DOHH2 (cell line): ENCODE results near the gene NRM.

ENCODE experiments used
- H3F3A ChIP-seq: fragments of 200-600 bp; sonication (generic), shearing (Covaris generic); 2 replicates; pipeline ENCODE4 v1.6.0; 2016; ENCODE audit warnings: antibody characterized with exemption, mild to moderate bottlenecking; ENCODE audit not compliant: control insufficient read depth, insufficient read depth
- H3K27ac ChIP-seq: fragments of 200-600 bp; sonication (generic); 2 replicates; pipeline ENCODE4 v1.5.1; 2014; ENCODE audit warnings: low read depth, mild to moderate bottlenecking, low read length, moderate library complexity
- H3K27me3 ChIP-seq: fragments of 200-600 bp; sonication (generic); 2 replicates; pipeline ENCODE4 v1.6.1; 2014; ENCODE audit warnings: mild to moderate bottlenecking, low read length, mixed read lengths; ENCODE audit not compliant: control insufficient read depth
- H3K36me3 ChIP-seq: fragments of 200-600 bp; sonication (generic); 2 replicates; pipeline ENCODE4 v1.6.1; 2014; ENCODE audit warnings: mild to moderate bottlenecking, low read length, moderate library complexity, mixed read lengths; ENCODE audit not compliant: control insufficient read depth
- H3K4me1 ChIP-seq: fragments of 200-600 bp; sonication (generic); 2 replicates; pipeline ENCODE4 v1.6.1; 2014; ENCODE audit warnings: mild to moderate bottlenecking, low read length, mixed read lengths; ENCODE audit not compliant: control insufficient read depth
- H3K4me2 ChIP-seq: fragments of 200-600 bp; sonication (generic); 2 replicates; pipeline ENCODE4 v1.6.0; 2014; ENCODE audit warnings: mild to moderate bottlenecking, low read length, moderate library complexity
- H3K4me3 ChIP-seq: fragments of 200-600 bp; sonication (generic); 2 replicates; pipeline ENCODE4 v1.5.1; 2014; ENCODE audit warnings: mild to moderate bottlenecking, low read length, mixed read lengths
- H3K79me2 ChIP-seq: fragments of 200-600 bp; sonication (generic); 2 replicates; pipeline ENCODE4 v1.6.1; 2014; ENCODE audit warnings: mild to moderate bottlenecking, low read length, mixed read lengths; ENCODE audit not compliant: control insufficient read depth
- H3K9me2 ChIP-seq: fragments of 200-600 bp; sonication (generic); replicated peaks from 2 replicates; pipeline ENCODE4 v1.6.1; 2014; ENCODE audit warnings: mild to moderate bottlenecking, low read length, mixed read lengths; ENCODE audit not compliant: control insufficient read depth
- H3K9me3 ChIP-seq: fragments of 200-600 bp; sonication (generic); 2 replicates; pipeline ENCODE4 v1.6.1; 2014; ENCODE audit warnings: antibody characterized with exemption, low read length, mixed read lengths; ENCODE audit not compliant: control insufficient read depth, insufficient read depth
- H4K20me1 ChIP-seq: fragments of 200-600 bp; sonication (generic); 2 replicates; pipeline ENCODE4 v1.6.0; 2014; ENCODE audit warnings: low read depth, mild to moderate bottlenecking, antibody characterized with exemption, low read length, moderate library complexity; ENCODE audit not compliant: control insufficient read depth, insufficient read depth
- EZH2phosphoT487 ChIP-seq: fragments of 200-600 bp; sonication (generic); IDR thresholded peaks from 2 replicates; pipeline ENCODE4 v1.6.1; 2017; ENCODE audit warnings: borderline replicate concordance, mild to moderate bottlenecking, antibody characterized with exemption, low read length, moderate library complexity, mixed read lengths
- TF ChIP-seq, protein P1 (sequence below): fragments of 200-600 bp; sonication (generic); IDR thresholded peaks from one replicate; pipeline ENCODE4 v1.5.1; 2014; ENCODE audit warnings: antibody characterized with exemption, mild to moderate bottlenecking, low read depth, low read length; ENCODE audit not compliant: poor library complexity, severe bottlenecking

Gene NRM

DNA sequence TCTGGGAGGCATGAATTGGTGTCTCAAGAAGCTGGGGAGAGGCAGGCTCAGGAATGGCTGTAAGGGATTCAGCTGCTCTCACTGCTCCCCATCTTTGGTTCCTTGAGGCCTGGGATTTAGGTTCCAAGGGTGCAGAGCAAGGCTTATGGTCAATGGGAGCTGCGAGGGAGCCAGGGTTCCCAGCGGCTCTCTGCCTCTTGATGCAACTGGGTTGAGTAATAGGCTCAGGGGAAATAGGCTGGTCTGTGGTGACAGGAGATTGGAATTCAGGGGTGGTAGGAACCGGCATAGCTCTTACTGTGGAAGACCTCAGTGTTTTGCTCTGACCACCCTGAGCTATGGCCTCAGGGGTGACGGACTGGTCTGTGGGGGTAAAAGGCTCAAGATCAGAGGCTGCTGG lies 13.0 kb upstream of the NRM start:
- no peak overlapping the region for H3K27ac ChIP-seq
- TF ChIP-seq EZH2phosphoT487, result no peak
- TF ChIP-seq, protein P1, sequence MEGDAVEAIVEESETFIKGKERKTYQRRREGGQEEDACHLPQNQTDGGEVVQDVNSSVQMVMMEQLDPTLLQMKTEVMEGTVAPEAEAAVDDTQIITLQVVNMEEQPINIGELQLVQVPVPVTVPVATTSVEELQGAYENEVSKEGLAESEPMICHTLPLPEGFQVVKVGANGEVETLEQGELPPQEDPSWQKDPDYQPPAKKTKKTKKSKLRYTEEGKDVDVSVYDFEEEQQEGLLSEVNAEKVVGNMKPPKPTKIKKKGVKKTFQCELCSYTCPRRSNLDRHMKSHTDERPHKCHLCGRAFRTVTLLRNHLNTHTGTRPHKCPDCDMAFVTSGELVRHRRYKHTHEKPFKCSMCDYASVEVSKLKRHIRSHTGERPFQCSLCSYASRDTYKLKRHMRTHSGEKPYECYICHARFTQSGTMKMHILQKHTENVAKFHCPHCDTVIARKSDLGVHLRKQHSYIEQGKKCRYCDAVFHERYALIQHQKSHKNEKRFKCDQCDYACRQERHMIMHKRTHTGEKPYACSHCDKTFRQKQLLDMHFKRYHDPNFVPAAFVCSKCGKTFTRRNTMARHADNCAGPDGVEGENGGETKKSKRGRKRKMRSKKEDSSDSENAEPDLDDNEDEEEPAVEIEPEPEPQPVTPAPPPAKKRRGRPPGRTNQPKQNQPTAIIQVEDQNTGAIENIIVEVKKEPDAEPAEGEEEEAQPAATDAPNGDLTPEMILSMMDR, result no peak
- peaks cover 69% of the 10 kb centered on the region for H3K36me3 ChIP-seq
- H3K9me2 ChIP-seq, result no peaks in the 10 kb centered on the region
- peaks cover 7% of the 10 kb centered on the region for H3F3A ChIP-seq
- H3K4me2 ChIP-seq, result no peak overlapping the region
- no peak overlapping the region for H3K4me3 ChIP-seq
- H3K9me3 ChIP-seq, result no peaks in the 10 kb centered on the region
- no peaks in the 10 kb centered on the region for H3K79me2 ChIP-seq
- H4K20me1 ChIP-seq, result no peaks in the 10 kb centered on the region
- no peaks in the 10 kb centered on the region for H3K27me3 ChIP-seq
- H3K4me1 ChIP-seq, result no peaks in the 10 kb centered on the region

DNA sequence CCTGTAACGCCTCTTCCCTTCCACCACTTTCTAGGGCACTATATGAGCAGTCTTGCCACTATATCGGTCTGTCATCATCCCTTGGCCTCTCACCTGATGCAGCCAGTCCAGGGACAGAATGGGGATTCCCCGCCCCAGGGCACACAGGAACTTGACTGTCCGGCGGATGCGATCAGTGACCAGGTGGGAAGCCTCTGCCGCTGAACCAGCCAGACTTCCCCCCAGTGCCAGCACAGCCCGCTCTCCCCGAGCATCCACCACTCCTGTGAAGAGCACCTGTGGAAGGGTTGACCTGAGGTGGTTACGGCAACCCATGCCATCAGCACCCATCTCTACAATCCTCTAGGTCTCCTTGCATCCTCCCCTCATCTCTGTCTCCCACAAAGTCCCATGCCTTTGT lies 12.2 kb upstream of the NRM start:
- Histone ChIP-seq H3K36me3 (peaks cover 67% of the 10 kb centered on the region), H3K9me2 (no peaks in the 10 kb centered on the region), H3K4me3 (no peak overlapping the region), H3K79me2 (no peaks in the 10 kb centered on the region), H3K27ac (no peak overlapping the region), H3K4me1 (no peaks in the 10 kb centered on the region), H4K20me1 (no peaks in the 10 kb centered on the region), H3F3A (peaks cover 4% of the 10 kb centered on the region), H3K27me3 (no peaks in the 10 kb centered on the region), H3K4me2 (no peak overlapping the region), H3K9me3 (no peaks in the 10 kb centered on the region)
- TF ChIP-seq EZH2phosphoT487, result no peak
- TF ChIP-seq, protein P1, result no peak

DNA sequence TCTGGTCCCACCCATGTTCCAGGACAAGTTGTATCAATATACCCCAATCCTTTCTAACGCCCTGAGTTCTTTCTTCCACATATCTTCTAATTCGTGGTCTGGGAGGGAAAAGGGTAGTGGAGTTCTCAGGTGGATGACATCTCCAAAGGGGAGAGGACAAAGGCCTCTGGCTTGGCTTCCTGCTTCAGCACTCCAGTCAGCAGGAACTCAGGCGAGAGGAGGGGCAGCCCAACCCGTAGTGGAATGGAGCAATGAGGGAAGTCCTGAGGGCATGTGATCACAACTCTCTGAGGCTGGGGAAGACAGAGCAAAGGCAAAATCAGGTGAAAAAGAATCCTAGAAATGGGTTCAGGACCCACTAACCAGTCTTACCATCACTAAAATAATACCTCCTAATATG lies 9.6 kb upstream of the NRM start:
- no peak for TF ChIP-seq EZH2phosphoT487
- TF ChIP-seq, protein P1, result no peak
- no peaks in the 10 kb centered on the region for H3K9me3 ChIP-seq

More for the DNA sequence above, 9.6 kb upstream of the NRM start:
- H3K27me3 ChIP-seq, result no peaks in the 10 kb centered on the region
- H3K4me2 ChIP-seq, result no peak overlapping the region
- no peaks in the 10 kb centered on the region for H3K79me2 ChIP-seq
- no peak overlapping the region for H3K27ac ChIP-seq
- peaks cover 48% of the 10 kb centered on the region for H3K36me3 ChIP-seq
- H3K4me3 ChIP-seq, result no peak overlapping the region
- no peaks in the 10 kb centered on the region for H3K4me1 ChIP-seq
- no peaks in the 10 kb centered on the region; the same call in 1 of the 2 replicates for H3F3A ChIP-seq
- H4K20me1 ChIP-seq, result no peaks in the 10 kb centered on the region
- no peaks in the 10 kb centered on the region for H3K9me2 ChIP-seq
